Fibroblast of the aortic adventitia (primary cell): ENCODE data around the gene GPR141. TPM values are rescaled to one million over a fixed set of nuclear protein-coding genes. Genes with fewer than 3 reads are reported as not detected.

Source experiments
- DNase-seq: peaks from one replicate; pipeline ENCODE4 v3.0.0-alpha.2; 2010; ENCODE audit warnings: low read depth
- H3K4me3 ChIP-seq: 2 replicates; pipeline ENCODE4 v1.5.1; 2011; ENCODE audit warnings: low read depth, mild to moderate bottlenecking, control low read depth, low read length, moderate library complexity
- total RNA-seq: library from RNA; depleted of rRNA; stranded (reverse); fragments of >200 nt; gene quantifications from 2 replicates; pipeline ENCODE4 v1.2.3, GENCODE V29; 2012; ENCODE audit warnings: low replicate concordance
- TF ChIP-seq, protein P1 (sequence below): IDR thresholded peaks from 2 replicates; pipeline ENCODE4 v1.5.1; 2011; ENCODE audit warnings: mild to moderate bottlenecking, low read length, control low read depth, inconsistent platforms; ENCODE audit not compliant: insufficient read depth

The GPR141 gene
- not detected in 2 replicates for total RNA-seq

GRCh38 chr7:37683246-37684120 lies at the start of gene GPR141:
Gene GPR141 (plus strand): TSS chr7:37683766. CDS start chr7:37740394, 56,628 bp downstream.
- TF ChIP-seq, protein P1, sequence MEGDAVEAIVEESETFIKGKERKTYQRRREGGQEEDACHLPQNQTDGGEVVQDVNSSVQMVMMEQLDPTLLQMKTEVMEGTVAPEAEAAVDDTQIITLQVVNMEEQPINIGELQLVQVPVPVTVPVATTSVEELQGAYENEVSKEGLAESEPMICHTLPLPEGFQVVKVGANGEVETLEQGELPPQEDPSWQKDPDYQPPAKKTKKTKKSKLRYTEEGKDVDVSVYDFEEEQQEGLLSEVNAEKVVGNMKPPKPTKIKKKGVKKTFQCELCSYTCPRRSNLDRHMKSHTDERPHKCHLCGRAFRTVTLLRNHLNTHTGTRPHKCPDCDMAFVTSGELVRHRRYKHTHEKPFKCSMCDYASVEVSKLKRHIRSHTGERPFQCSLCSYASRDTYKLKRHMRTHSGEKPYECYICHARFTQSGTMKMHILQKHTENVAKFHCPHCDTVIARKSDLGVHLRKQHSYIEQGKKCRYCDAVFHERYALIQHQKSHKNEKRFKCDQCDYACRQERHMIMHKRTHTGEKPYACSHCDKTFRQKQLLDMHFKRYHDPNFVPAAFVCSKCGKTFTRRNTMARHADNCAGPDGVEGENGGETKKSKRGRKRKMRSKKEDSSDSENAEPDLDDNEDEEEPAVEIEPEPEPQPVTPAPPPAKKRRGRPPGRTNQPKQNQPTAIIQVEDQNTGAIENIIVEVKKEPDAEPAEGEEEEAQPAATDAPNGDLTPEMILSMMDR: no peak
- DNase-seq: no peak
- H3K4me3 ChIP-seq: no peak within 1 kb of the TSS

DNA sequence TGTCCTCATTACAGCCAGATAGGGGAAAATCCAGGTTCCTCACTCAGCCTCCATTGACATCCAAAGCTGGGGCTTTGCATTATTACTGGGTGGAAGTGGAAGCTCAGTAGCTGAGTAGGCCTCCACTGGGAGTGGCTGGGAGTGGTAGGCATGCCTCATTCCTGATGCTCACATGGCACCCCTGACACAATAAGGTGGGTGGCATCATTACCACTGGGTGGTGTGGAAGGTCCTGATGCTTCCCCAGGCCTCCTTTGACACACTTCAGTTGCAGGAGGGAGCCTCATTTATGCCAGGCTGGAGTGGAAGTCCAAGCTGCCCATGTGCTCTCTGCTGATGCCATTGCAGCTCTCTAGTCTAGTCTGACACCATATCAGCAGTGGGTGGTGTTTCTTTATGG lies 48.2 kb upstream of the GPR141 start:
- TF ChIP-seq, protein P1: no peak
- no peak overlapping the region for H3K4me3 ChIP-seq
- DNase-seq: no peak

GRCh38 chr7:37642028-37642540 lies 41.5 kb upstream of the GPR141 start:
- H3K4me3 ChIP-seq: no peak overlapping the region
- TF ChIP-seq, protein P1: no peak
- DNase-seq: no peak

DNA sequence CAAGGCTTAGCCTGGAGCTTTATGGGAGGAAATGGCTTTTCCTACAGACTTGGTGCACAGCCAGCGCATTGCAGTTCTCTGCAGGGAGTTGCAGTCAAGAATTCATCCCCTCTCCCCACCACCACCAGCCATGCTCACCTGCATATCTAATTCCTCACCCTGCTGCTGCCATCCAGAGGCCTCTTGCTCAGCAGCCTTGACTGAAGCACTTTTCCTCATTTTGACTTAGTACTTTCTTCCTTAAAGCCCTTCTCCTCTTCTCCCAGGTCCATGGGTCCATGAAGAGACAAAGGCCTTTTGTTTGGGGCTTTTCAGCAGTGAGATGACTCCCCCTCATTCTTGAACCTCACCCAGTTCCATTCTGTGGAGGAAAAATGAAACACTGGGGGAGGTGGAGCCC lies 39.7 kb upstream of the GPR141 start:
- TF ChIP-seq, protein P1: no peak
- H3K4me3 ChIP-seq: no peak overlapping the region
- no peak for DNase-seq

DNA sequence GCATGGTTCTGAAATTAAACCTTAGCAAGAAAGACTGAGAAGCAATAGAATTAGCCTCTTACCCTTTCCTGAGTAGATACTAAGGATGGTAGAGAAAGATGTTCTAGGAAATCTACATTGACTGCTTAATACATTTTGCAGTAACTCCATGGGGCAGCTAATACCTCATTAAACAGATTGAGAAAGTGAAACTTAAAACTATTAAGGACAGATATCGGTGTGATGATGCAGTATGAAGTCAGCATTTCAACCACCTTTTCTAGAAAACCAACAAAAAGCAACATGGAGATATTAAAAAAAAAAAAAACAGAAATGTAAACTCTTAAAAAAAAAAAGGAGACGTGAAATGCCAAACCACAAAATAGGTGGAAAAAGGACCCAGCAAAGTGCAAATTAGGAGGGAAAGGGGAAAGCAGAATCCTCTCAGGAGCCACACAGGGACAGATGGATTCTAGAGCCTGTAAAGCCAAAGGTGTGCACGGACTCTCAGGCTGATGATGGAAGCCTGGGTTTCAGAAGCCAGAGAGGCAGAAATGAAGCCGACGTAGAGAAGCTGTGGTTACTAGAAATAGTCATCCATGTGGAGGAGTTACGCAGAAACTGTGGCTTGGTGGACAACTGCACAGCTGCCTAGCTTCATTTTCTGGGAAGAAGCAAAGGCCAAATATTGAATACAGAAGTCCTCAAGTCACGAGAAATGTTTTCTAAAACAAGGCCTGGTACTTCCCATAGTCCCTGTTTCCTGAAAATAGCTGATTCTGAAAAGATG lies 38.1 kb upstream of the GPR141 start:
- no peak overlapping the region for H3K4me3 ChIP-seq
- DNase-seq: no peak
- TF ChIP-seq, protein P1: no peak

GRCh38 chr7:37656913-37657530 lies 26.5 kb upstream of the GPR141 start:
- no peak for DNase-seq
- TF ChIP-seq, protein P1: no peak
- no peak overlapping the region for H3K4me3 ChIP-seq
